GM13976 (cell line): ENCODE data around the gene POU1F1.
A peak's percentile ranks its signal among the peaks of the same experiment; 100 is the strongest.

Source experiments
- DNase-seq: peaks from one replicate; pipeline ENCODE4 v3.0.0; 2012; ENCODE audit warnings: low spot score
- CTCF ChIP-seq: IDR thresholded peaks from 2 replicates; pipeline ENCODE4 v1.5.1; 2012; ENCODE audit warnings: borderline replicate concordance, mild to moderate bottlenecking; ENCODE audit not compliant: insufficient read depth; ENCODE audit errors: extremely low read depth, missing control alignments, control extremely low read depth
- in situ Hi-C: fragments of 300-500 bp; cut with MboI; formaldehyde crosslinking; loops from one replicate; pipeline ENCODE4 v1.12.0; 2022; ENCODE audit warnings: low sequenced_read_pairs, mixed read lengths, inconsistent platforms; ENCODE audit not compliant: unreplicated experiment

The POU1F1 gene

GRCh38 chr3:87272718-87273341, 3.6 kb downstream of the POU1F1 start:
- TF ChIP-seq CTCF, result no peak
- in situ Hi-C loops, result no loop called here
- peak; percentile 9 for DNase-seq

GRCh38 chr3:87270908-87271700, 5.3 kb downstream of the POU1F1 start:
- DNase-seq, result no peak
- TF ChIP-seq CTCF, result no peak
- in situ Hi-C loops, result no loop called here

GRCh38 chr3:87269723-87270122, 6.7 kb downstream of the POU1F1 start:
- TF ChIP-seq CTCF, result no peak
- DNase-seq, result no peak
- in situ Hi-C loops, result no loop called here

GRCh38 chr3:87268646-87269211, 7.7 kb downstream of the POU1F1 start:
- no peak for DNase-seq
- no peak for TF ChIP-seq CTCF
- in situ Hi-C loops, result no loop called here

- TF ChIP-seq CTCF, result no peak
- in situ Hi-C loops, result no loop called here
- no peak for DNase-seq
These were observed 8.3 kb downstream of the POU1F1 start for GRCh38 chr3:87267953-87268645.

GRCh38 chr3:87261925-87262324, 14.5 kb downstream of the POU1F1 start:
- TF ChIP-seq CTCF, result no peak
- DNase-seq, result no peak
- in situ Hi-C loops, result no loop called here
